Cardiac muscle cell (in vitro differentiated cells and primary cell): ENCODE results near the gene TAF7. TPM values are rescaled to one million over a fixed set of nuclear protein-coding genes. Genes with fewer than 3 reads are reported as not detected.
A peak's percentile ranks its signal among the peaks of the same experiment; 100 is the strongest.

Experiments
- DNase-seq, 2 donors: peaks; one replicate each; pipeline versions ENCODE4 v3.0.0 to v3.0.0-alpha.2; 2010 to 2017; ENCODE audit warnings: low read depth in 1 of 2, low spot score in 1 of 2
- H3K27ac ChIP-seq: fragments of 200-600 bp; sonication (generic); 2 replicates; pipeline ENCODE4 v1.5.1; 2016
- H3K27me3 ChIP-seq: fragments of 200-600 bp; sonication (generic); 2 replicates; pipeline ENCODE4 v1.6.0; 2016; ENCODE audit warnings: control low read depth
- H3K36me3 ChIP-seq: fragments of 200-600 bp; sonication (generic); 2 replicates; pipeline ENCODE4 v1.5.1; 2016; ENCODE audit warnings: control low read depth
- H3K4me1 ChIP-seq: fragments of 200-600 bp; sonication (generic); 2 replicates; pipeline ENCODE4 v1.8.1; 2017; ENCODE audit warnings: low read depth, mild to moderate bottlenecking, mixed run types
- H3K4me3 ChIP-seq: fragments of 200-600 bp; sonication (generic); 2 replicates; pipeline ENCODE4 v1.5.1; 2016; ENCODE audit warnings: mild to moderate bottlenecking
- H3K9me3 ChIP-seq: fragments of 200-600 bp; sonication (generic); 2 replicates; pipeline ENCODE4 v1.5.1; 2017; ENCODE audit warnings: low read depth, mild to moderate bottlenecking, control low read depth
- polyA plus RNA-seq: library from polyadenylated mRNA; unstranded; fragments of >200 nt; fragmentation: Nextera tagmentation; extraction: Ambion mirVana; gene quantifications from 2 replicates; pipeline ENCODE4 v1.2.1, GENCODE V29; 2016
- total RNA-seq: library from RNA; depleted of rRNA; stranded (reverse); fragments of >200 nt; gene quantifications from 2 replicates; pipeline ENCODE4 v1.2.3, GENCODE V29; 2016
- TF ChIP-seq, protein P1 (sequence below): IDR thresholded peaks from 2 replicates; pipeline ENCODE4 v1.5.1; 2012; ENCODE audit warnings: low read depth, mild to moderate bottlenecking, low read length

Gene TAF7
- total and polyA plus RNA-seq, 2 experiments from 2014 or later, result 124 to 165 TPM

DNA sequence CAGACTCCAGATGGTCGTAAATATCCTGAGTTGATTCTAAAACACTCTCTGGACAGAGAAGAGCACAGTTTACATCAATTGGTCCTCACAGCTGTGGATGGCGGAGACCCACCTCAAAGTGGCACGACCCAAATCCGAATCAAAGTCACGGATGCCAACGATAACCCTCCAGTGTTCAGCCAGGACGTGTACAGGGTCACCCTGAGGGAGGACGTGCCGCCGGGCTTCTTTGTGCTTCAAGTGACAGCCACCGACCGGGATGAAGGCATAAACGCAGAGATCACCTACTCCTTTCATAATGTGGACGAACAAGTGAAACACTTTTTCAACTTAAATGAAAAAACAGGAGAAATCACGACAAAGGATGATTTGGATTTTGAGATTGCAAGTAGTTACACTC is 40.1 kb upstream of the TAF7 start:
- Histone ChIP-seq H3K27ac (no peak overlapping the region), H3K4me1 (no peaks in the 10 kb centered on the region), H3K4me3 (no peak overlapping the region), H3K36me3 (no peaks in the 10 kb centered on the region), H3K27me3 (no peaks in the 10 kb centered on the region), H3K9me3 (peaks cover 3% of the 10 kb centered on the region)
- TF ChIP-seq, protein P1, sequence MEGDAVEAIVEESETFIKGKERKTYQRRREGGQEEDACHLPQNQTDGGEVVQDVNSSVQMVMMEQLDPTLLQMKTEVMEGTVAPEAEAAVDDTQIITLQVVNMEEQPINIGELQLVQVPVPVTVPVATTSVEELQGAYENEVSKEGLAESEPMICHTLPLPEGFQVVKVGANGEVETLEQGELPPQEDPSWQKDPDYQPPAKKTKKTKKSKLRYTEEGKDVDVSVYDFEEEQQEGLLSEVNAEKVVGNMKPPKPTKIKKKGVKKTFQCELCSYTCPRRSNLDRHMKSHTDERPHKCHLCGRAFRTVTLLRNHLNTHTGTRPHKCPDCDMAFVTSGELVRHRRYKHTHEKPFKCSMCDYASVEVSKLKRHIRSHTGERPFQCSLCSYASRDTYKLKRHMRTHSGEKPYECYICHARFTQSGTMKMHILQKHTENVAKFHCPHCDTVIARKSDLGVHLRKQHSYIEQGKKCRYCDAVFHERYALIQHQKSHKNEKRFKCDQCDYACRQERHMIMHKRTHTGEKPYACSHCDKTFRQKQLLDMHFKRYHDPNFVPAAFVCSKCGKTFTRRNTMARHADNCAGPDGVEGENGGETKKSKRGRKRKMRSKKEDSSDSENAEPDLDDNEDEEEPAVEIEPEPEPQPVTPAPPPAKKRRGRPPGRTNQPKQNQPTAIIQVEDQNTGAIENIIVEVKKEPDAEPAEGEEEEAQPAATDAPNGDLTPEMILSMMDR, result no peak
- no peak for DNase-seq

DNA sequence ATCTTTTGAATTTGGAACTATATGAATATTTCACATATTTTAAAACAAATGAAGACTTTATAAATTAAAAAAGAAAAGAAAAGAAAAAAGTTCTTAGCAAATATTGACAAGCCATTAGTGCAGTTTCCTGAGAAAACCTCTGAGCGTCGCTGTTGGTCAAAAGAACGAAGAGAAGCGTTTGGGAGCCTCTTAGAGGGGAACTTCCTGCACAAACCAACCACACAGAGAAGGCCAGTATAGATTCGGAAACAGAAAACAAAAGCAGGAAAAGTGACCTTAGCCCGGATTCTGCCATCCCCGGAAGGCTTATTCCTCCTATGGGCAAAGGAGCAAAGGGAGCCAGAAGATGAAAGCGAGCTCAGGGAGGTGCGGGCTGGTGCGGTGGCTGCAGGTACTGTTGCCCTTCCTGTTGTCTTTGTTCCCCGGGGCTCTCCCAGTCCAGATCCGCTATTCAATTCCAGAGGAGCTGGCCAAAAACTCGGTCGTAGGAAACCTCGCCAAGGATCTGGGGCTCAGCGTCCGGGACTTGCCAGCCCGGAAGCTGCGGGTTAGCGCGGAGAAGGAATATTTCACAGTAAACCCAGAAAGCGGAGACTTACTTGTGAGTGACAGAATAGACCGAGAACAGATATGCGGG is 39.3 kb upstream of the TAF7 start, which contains the start of gene PCDHGB2:
PCDHGB2 (plus strand) TSS at position 205 of the 637 bp plus-strand sequence; CDS start at position 347, 142 bp downstream.
- Histone ChIP-seq H3K9me3 (peaks cover 3% of the 10 kb centered on the region), H3K4me3 (no peak within 1 kb of the TSS), H3K27ac (no peak within 1 kb of the TSS), H3K4me1 (no peaks in the 10 kb centered on the region), H3K36me3 (no peaks in the 10 kb centered on the region), H3K27me3 (no peaks in the 10 kb centered on the region)
- TF ChIP-seq, protein P1, result peak; percentile 30
- peak; percentile 3 to 40 for DNase-seq

DNA sequence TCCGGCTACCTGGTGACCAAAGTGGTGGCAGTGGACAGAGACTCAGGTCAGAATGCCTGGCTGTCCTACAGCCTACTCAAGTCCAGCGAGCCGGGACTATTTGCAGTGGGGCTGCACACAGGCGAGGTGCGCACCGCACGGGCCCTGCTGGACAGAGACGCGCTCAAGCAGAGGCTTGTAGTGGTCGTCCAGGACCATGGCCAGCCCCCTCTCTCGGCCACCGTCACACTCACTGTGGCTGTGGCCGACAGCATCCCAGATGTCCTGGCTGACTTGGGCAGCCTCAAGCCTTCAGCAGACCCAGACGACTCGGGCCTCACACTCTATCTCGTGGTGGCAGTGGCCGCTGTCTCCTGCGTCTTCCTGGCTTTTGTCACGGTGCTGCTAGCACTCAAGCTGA is 36.4 kb upstream of the TAF7 start:
- no peak for DNase-seq
- Histone ChIP-seq H3K36me3 (no peaks in the 10 kb centered on the region), H3K9me3 (peaks cover 3% of the 10 kb centered on the region), H3K4me1 (no peaks in the 10 kb centered on the region), H3K27ac (no peak overlapping the region), H3K27me3 (no peaks in the 10 kb centered on the region), H3K4me3 (no peak overlapping the region)
- TF ChIP-seq, protein P1, result no peak

DNA sequence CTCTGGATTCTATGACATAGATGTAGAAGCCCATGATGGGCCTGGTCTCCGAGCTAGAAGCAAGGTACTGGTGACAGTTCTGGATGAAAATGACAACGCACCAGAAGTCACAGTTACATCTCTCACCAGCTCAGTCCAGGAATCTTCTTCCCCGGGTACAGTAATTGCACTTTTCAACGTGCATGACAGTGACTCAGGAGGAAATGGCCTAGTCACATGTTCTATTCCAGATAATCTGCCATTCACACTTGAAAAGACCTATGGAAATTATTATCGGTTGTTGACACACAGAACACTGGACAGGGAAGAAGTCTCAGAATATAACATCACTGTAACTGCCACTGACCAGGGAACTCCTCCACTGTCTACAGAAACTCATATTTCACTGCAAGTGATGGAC is 35.5 kb upstream of the TAF7 start:
- H3K4me1 ChIP-seq, result no peaks in the 10 kb centered on the region
- no peak overlapping the region for H3K27ac ChIP-seq
- H3K9me3 ChIP-seq, result peaks cover 3% of the 10 kb centered on the region
- TF ChIP-seq, protein P1, result no peak
- H3K4me3 ChIP-seq, result no peak overlapping the region
- H3K27me3 ChIP-seq, result no peaks in the 10 kb centered on the region
- DNase-seq, result no peak
- H3K36me3 ChIP-seq, result no peaks in the 10 kb centered on the region

DNA sequence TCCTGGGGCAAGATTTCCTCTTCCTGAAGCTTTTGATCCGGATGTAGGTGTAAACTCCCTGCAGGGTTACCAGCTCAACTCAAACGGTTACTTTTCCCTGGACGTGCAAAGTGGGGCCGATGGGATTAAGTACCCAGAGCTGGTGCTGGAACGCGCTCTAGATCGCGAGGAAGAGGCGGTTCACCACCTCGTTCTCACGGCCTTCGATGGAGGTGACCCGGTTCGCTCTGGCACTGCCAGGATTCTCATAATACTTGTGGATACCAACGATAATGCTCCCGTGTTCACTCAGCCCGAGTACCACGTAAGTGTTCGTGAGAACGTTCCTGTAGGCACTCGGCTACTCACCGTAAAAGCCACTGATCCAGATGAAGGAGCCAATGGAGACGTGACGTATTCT is 35.1 kb upstream of the TAF7 start:
- Histone ChIP-seq H3K27me3 (no peaks in the 10 kb centered on the region), H3K36me3 (no peaks in the 10 kb centered on the region), H3K27ac (no peak overlapping the region), H3K4me1 (no peaks in the 10 kb centered on the region), H3K9me3 (peaks cover 2% of the 10 kb centered on the region), H3K4me3 (no peak overlapping the region)
- TF ChIP-seq, protein P1, result no peak
- DNase-seq, result no peak
